Measurements from ENCODE around the gene RIMS3.
A peak's percentile ranks its signal among the peaks of the same experiment; 100 is the strongest.
"Not testable (repeated sequence)": the region's sequence is repeated elsewhere in the genome, so short reads cannot be mapped to it uniquely, and the experiment has no call there.

The RIMS3 gene

GRCh38 chr1:40665335-40666171, at the start of gene RIMS3:
RIMS3 (minus strand) TSS chr1:40665682; CDS start chr1:40641925, 23,757 bp downstream.
- peak; percentile 76 to 84 for DNase-seq (ENCODE audit: low read depth in 2 of 2)

- no peak for DNase-seq (ENCODE audit: low read depth in 2 of 2)
These were observed 47.5 kb upstream of the RIMS3 start for GRCh38 chr1:40712997-40713396.

GRCh38 chr1:40712405-40712944, 47.0 kb upstream of the RIMS3 start:
- DNase-seq (ENCODE audit: low read depth in 2 of 2): no peak

DNA sequence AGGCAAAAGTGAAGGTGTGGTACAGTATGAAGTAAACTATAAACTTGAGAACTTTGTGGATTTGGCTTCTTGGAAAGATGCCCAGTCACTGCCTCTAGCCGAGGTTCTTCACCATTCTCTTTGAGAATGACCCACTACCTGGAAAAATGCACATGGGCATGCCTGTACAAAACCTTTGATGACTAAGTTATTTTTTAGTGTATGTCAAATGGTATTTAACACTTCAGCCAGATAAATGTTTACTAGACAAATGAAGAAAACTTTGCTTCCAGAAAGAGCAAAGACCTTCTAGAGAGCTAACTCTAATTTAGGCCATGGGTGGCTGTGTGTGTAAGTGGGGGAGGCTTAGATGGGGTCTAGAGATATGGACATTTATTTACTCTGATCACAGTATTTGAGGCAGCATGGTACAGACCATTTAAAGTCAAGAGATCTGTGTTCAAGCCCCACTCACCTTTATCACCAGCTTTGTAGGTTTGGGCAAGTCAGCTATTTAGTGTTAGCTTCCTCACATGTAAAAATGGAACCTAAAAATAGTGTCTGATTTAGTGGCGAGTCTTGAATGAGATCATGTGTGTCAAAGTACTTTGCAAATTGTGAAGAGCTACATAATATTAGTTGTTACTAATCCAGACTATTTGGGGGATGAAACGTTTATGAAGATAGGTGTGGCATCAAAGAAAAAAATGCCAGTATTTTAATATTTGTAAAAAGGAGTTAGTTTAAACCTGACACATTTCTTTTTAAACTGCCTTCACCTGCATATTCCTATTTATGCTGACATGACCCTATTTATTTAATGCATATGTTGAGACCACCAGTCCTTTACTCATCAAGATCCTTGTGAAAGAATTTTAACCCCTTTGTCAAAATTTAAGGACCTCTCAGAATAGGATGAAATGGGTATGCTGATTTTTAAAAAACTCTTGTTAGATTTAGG, 46.3 kb upstream of the RIMS3 start:
- no peak for DNase-seq (ENCODE audit: low read depth in 2 of 2)

- no peak for DNase-seq (ENCODE audit: low read depth in 2 of 2)
These were observed 45.3 kb upstream of the RIMS3 start for GRCh38 chr1:40710581-40711315.

DNA sequence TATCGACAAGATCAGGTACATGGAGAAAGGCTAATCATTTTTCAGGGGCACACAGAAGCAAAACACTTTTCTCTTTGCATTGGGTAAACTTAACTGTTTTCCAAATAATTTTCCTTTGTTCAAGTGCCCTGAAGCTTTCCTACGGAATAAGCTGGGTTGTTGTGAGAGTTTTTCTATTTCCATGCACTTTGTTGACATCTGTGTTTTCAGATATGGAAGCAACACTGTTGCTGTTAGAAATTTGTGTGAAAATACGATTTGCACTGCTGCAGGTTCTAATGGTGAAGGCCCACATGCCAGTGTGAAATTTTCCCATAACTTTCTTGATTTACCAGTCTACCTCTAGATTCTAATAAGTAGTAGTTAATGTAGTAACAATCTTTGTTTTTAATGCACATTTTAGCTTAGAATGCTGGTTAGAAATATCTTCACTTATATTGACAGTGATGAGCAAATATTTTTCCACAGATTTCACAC, 44.4 kb upstream of the RIMS3 start:
- no peak for DNase-seq (ENCODE audit: low read depth in 2 of 2)

GRCh38 chr1:40709100-40709801, 43.8 kb upstream of the RIMS3 start:
- peak; percentile 14 to 51 for DNase-seq (ENCODE audit: low read depth in 2 of 2)

DNA sequence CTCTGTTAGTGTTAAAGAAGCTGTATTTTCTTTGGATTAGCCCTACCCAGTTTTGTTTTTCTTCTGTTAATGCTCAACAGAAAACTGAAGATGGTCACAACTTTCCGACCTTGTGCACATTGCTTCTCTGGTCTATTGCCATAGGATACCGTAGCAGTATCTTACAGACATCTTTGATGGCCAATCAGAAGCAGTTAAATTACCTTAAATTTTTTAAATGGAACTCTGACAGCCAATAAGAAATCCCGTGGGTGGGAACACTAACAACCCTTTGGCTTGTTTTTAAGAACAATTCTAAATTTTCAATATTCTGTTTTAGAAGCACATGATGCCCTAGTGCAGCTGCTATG, 43.2 kb upstream of the RIMS3 start:
- DNase-seq (ENCODE audit: low read depth in 2 of 2): no peak

- no peak for DNase-seq (ENCODE audit: low read depth in 2 of 2)
These were observed 41.1 kb upstream of the RIMS3 start for GRCh38 chr1:40706626-40707025.

DNA sequence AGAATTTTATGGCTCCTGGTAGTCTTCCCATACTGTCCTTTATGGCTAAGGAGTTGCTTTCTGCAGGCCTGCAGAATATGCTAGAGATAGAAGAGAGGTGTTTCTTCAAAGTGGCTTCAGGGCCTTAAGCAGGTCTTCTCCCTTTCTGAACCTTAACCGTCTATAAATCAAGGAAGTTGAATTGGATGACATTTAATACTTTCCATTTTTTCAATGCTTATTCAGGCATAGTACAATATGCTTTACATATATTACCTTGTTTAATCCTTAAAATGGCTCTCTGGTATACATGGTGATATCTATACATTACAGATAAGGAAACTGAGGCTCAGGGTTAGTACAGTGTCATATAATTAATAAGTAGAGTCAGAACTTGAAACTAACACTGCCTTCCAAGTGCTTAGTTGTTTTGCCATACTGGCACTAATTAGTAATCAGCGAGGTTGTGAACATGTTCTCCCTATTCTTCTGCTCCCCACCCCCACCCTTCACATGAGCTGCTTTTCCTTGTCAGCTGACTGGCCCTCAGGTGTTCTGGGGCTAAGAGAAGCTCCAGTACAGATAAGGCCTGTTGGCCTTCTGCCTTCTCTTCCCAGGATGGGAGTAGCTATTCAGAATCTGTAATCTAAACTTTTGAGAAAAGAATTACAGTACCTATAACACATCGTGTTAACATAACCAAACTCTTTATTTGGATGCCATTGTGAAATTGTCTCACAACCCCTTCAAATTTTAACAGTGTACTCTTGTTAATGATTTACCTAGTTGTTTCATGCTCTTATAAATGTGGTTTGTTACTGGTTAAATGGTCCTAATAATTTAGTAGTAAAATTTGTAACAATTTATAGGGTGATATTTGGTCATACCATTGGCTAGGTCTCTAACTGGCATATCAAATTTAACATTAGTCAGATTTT, 39.6 kb upstream of the RIMS3 start:
- no peak for DNase-seq (ENCODE audit: low read depth in 2 of 2)

DNA sequence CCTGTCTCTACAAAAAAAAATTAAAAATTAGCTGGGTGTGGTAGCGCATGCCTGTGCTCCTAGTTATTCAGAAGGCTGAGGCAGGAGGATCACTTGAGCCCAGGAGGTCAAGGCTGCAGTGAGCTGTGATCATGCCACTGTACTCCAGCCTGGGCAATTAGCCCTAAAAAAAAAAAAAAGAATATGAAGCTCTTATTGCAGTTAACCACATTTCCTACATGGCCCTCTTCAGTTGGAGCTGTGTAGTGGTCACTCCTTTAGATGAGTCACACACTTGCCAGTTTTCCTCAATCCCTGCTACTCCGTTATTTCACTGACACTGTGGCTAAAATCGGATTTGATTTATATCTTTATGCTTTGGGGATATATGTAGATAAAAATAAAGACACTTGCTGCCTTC, 37.8 kb upstream of the RIMS3 start:
- no peak for DNase-seq (ENCODE audit: low read depth in 2 of 2)

DNA sequence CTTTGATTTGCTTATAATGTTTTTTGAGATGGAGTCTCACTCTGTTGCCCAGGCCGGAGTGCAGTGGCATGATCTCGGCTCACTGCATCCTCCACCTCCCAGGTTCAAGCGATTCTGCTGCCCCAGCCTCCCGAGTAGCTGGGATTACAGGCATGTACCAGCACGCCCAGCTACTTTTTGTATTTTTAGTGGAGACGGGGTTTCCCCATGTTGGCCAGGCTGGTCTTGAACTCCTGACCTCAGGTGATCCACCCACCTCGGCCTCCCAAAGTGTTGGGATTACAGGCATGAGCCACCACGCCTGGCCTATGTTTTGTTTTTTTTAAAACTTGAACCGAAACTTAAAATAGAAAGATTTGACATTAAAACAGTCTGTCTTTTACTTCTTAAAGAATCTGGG, 37.3 kb upstream of the RIMS3 start:
- DNase-seq (ENCODE audit: low read depth in 2 of 2): not testable (repeated sequence)

DNA sequence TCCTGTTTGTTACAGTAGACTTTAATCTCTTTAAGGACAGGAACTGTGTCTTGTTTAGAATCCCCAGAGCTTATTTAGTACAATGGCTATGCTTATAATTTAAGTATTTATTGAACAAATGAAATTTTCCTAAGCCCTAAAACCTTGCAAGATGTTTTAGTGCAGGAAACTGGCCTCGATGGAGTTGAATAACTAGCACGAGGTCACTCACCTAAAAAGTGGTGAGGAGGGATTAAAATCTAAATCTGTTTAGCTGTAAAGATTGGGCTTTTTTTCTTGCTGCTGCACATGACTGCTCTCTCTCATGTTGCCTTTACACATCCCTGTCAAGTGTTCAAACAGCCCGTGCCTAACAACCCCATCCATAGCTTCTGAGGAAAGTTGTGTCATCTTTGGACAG, 36.2 kb upstream of the RIMS3 start:
- no peak for DNase-seq (ENCODE audit: low read depth in 2 of 2)

- DNase-seq (ENCODE audit: low read depth in 2 of 2): no peak
These were observed 34.3 kb upstream of the RIMS3 start for GRCh38 chr1:40699787-40700186.

DNA sequence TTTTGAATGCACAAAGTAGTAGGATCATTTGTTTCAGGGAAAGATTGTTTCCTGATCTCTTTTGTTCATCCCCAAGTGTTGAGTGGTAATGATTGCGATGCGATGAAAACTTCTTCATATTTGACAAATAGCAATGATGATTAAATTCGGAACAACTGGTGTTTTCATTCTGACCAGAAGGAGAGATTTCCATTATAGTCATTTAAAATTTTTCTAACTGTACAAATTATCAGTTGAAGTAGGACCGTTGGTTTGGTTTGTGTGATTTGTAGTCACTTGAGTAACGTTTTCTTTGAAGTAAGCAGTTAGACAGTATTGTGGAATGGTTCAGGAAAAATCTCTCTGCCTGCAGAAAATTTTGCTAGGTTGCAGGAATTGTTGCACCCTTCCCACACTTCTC, 32.0 kb upstream of the RIMS3 start:
- no peak for DNase-seq (ENCODE audit: low read depth in 2 of 2)

DNA sequence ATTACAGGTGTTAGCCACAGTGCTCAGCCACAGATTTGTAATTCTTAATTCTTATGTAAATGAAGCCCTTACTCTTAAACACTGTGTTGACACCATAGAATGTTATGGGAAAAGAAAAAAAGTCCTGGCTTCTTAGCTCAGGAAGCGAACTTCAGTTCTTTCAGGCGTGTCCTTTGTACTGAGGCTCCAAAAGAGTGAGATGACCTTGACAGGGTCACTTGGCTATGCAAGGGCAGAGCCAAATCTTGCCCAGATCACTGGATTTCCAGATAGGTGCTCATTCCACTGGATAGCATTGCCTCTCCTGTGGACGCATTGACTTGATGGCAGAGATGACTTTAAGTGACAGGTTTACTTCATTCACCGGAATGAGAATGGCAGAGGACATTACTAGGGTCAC, 30.8 kb upstream of the RIMS3 start:
- no peak for DNase-seq (ENCODE audit: low read depth in 2 of 2)

DNA sequence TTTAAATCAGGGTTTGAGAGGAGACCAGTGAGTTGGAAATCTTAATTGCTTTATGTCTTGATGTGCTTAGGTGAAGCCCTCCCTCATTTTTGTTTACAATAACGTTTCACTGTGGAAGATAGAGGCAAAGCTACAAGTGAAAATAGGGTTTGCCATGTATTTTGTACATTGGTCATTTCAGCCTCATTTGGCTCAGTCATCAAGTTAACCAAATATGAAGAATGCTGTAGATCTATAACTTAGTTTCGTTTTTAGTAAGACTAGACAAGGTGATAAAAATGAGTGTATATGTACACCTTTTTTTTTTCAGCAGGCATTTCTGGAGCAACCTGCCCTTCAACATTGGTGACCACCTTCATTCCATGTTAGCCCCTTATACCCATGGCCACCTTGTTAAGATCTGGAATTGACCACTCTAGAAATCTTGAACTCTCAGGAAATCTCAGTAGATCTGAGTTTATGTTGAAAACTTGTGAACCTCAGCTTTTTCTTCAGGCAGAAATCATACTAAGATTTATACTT, 28.9 kb upstream of the RIMS3 start:
- no peak for DNase-seq (ENCODE audit: low read depth in 2 of 2)

DNA sequence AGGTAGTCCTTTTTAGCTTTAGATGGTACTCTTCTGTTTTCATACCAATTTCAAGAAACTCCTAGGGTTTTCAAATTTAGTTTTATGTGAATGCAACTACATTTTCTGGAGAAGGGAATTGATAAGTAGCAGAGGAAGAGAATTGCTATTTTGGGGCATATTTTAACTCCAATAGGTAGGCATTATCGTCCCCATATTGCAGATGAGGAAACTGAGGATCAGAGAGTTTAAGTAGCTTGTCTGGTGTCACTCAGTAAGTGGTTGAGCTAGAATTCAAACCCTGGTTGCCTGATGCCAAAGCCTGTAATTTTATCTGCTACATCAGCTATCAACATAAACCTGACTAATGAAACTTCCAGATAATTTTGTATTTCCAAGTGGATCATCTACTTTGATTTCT, 27.9 kb upstream of the RIMS3 start:
- DNase-seq (ENCODE audit: low read depth in 2 of 2): no peak

GRCh38 chr1:40692429-40692895, 27.0 kb upstream of the RIMS3 start:
- DNase-seq (ENCODE audit: low read depth in 2 of 2): no peak
